ENCODE results near the gene ARNT2.

- TF ChIP-seq POLR2A (IDR thresholded peaks at IDR 0.05) = no peak
- no peak for TF ChIP-seq CTCF (IDR thresholded peaks at IDR 0.05)
These were observed 19.8 kb upstream of the ARNT2 start for GRCh38 chr15:80384432-80384831.

Measured in testis (tissue), 2 donors.